Measurements from ENCODE around the gene TMEM92.
A peak's percentile ranks its signal among the peaks of the same experiment; 100 is the strongest.

TMEM92 gene

DNA sequence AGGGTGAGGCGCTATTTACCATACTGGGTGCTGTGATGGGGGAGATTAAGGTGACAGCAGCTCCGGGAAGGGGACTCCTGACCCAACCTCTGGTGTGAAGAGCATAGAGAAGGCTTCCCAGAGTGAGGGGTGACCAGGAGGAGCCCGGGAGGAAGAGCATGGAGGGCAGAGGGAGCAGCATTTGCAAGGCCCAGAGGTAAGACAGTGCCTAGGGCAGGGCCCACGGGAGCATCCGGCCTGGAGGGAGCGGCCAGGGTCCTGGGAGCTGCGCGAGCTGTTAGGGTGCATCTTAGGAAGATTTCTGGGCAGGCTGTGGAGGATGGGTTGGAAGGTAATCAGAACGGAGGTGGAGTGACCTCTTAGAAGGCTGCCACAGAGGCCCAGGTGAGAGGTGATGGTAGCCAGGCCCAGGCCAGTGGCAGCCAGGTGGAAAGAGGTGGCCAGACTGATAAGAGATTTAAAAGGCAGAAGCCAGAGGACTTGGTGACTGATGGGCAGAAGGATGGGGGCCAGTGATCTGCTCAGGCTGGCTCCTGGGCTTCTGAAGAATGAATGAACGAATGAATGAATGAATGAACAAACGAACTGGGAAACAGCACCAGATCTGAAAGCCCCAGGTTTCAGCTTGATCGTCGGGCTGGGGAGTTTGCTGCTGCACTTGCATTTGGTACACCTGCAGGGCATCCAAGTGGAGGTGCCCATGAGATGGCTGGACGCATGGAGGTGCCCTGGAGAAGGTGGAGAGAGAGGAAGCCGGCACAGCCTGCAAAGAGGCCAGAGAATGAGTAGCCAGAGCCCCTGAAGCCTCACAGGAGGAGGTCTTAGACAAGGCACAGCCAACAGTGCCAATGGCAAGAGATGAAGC lies 13.0 kb upstream of the TMEM92 start:
- H3K4me3 ChIP-seq (ENCODE audit: control insufficient read depth, low read depth, low read length): no peak overlapping the region
- TF ChIP-seq, protein P1, sequence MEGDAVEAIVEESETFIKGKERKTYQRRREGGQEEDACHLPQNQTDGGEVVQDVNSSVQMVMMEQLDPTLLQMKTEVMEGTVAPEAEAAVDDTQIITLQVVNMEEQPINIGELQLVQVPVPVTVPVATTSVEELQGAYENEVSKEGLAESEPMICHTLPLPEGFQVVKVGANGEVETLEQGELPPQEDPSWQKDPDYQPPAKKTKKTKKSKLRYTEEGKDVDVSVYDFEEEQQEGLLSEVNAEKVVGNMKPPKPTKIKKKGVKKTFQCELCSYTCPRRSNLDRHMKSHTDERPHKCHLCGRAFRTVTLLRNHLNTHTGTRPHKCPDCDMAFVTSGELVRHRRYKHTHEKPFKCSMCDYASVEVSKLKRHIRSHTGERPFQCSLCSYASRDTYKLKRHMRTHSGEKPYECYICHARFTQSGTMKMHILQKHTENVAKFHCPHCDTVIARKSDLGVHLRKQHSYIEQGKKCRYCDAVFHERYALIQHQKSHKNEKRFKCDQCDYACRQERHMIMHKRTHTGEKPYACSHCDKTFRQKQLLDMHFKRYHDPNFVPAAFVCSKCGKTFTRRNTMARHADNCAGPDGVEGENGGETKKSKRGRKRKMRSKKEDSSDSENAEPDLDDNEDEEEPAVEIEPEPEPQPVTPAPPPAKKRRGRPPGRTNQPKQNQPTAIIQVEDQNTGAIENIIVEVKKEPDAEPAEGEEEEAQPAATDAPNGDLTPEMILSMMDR (IDR thresholded peaks at IDR 0.05; ENCODE audit: control insufficient read depth, insufficient read depth, low read depth, low read length, missing control alignments): no peak
- DNase-seq (ENCODE audit: low read depth): no peak

DNA sequence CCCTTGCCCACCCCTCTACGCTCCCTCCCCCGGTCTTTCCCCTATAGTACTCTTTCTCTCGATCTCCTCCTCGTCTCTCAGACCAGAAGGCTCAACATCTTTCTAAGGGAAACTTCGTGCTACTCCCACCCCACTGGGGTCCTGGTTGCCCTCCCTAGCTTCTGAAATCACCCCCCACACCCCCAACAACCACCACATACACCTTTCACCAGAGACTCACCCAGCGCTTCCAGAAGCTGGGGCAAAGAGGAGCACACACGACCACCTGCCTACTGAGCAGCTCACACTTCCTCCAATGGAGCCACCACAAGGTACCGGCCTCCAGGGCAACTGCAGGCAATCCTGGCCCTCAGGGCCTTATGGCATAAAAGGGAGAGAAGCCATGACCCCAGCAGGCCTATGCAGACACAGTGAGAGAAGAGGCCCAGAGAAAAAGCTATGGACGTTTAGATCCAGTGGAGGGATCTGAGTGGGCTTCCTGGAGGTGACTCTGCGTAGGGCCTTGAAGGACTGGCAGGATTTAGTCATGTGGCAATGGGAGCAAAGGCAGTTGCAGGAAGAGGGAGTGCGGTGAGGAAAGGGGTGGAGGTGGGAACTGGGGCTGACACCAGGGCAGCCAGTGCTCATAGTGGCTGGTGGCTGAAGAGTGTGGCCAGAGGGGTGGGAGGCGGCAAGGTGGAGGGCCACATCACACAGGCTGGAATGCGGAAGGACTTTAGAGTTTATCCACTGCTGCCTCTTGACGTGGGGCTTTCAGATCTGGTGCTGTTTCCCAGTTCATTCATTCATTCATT lies 12.1 kb upstream of the TMEM92 start:
- TF ChIP-seq, protein P1 (IDR thresholded peaks at IDR 0.05; ENCODE audit: control insufficient read depth, insufficient read depth, low read depth, low read length, missing control alignments): no peak
- no peak for DNase-seq (ENCODE audit: low read depth)
- no peak overlapping the region for H3K4me3 ChIP-seq (ENCODE audit: control insufficient read depth, low read depth, low read length)

DNA sequence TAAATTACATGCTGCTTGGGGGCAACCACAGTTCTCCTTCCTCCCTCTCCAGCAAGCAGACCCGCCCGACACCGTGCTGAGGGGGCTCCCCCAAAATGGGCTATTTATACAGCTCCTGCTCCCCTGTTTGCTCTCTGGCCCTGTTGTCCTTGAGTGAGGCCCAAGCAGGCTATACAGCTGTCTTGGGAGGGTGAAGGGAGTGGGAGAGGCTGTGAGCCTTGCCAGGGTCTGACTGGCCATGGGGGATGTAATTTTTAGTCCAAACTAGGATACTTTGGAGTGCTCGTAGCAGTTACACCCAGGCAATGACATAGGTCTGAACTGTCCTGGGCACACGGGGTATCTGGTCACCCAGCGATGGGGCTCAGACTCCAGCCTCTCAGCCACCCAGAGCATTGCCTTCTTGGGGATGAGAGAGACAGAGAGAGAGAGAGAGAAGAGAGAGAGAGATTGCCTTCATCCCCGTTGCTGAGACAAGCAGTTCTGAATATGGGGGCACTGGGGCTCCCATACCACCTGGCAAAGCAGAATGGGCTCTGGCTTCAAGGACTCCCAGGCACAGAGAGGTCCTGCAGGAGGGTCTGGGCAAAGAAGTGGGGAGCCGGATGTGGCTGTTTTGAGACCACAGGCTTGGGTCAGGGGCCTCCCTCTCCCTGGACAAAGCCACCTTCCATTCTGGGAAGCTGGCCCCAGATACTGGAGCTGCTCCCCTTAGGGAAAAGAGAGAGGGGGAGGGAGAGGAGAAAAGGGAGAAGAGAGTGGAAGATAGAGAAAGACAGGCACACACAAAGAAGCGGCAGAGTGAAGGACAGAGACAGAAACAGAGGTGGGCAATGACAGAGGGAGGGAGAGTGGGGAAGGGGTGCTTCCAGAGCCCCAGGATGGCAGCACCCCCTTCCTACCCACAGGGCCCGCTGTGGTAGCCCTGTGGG lies 10.7 kb upstream of the TMEM92 start:
- DNase-seq (ENCODE audit: low read depth): no peak
- TF ChIP-seq, protein P1 (IDR thresholded peaks at IDR 0.05; ENCODE audit: control insufficient read depth, insufficient read depth, low read depth, low read length, missing control alignments): no peak
- peak overlapping the region; percentile 41 for H3K4me3 ChIP-seq (ENCODE audit: control insufficient read depth, low read depth, low read length)

DNA sequence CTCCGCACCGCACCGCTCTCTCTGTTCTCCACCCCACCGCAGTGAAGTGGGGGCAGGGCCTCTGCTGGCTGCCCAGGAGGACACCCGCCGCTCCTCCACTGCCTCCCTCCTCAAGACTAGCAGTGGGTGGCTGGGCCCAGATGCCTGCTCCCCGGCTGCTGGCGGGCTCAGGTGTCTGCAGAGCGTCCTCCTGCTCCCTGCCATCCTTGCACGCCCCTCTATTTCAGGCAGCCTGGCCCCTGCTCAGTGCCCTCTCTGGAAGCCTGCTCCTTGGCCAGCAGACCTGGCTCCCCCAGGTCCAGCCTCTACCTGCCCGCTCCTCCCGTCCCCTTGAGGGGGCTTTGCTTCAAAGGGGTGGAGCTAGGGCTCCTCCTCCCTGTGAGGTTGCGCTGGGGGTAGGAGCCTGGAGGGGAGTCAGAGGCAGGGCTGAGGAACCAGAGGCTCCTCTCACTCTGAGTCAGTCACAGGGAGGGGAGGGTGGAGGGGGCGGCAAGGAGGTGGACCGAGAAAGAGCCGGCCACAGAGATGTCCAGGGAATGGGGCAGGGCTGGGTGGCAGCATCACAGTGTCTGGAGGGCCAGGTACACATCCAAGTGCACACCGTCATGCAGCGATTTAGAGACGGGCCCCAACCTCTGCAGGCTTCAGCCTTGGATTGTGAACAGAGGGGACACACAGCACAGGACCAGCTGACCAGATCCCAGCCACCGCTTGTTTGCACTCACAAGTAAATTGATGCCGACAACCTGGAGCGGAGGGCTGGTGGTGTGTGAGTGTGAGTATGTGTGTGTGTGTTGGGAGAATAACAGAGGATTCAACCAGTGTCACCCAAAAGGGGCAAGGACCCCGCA lies 9.8 kb upstream of the TMEM92 start:
- peak overlapping the region; percentile 41 for H3K4me3 ChIP-seq (ENCODE audit: control insufficient read depth, low read depth, low read length)
- DNase-seq (ENCODE audit: low read depth): no peak
- TF ChIP-seq, protein P1 (IDR thresholded peaks at IDR 0.05; ENCODE audit: control insufficient read depth, insufficient read depth, low read depth, low read length, missing control alignments): no peak

DNA sequence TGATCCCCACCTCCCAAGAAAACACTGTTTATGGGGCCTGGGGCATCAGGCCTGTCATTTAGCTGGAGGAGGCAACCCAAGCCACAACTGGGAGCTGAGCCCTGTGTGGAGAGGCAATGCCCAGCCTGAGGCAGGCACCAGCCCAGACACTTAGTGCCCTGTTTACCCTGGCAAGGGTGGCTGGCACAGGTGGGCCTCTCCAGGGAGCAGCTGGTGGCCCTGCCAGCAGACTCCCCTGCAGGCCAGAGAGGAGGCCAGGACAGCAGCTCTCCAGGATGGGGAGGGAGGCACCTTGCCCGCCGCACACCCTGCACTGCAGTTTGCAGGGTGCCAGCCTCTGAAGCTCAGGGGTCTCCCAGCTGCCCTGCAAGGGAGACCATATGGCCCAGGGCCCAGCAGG lies 9.1 kb upstream of the TMEM92 start:
- TF ChIP-seq, protein P1 (IDR thresholded peaks at IDR 0.05; ENCODE audit: control insufficient read depth, insufficient read depth, low read depth, low read length, missing control alignments): no peak
- DNase-seq (ENCODE audit: low read depth): no peak
- no peak overlapping the region; the same call in 1 of the 2 replicates for H3K4me3 ChIP-seq (ENCODE audit: control insufficient read depth, low read depth, low read length)

Measured in AG09309 (cell line).